SK-N-SH (cell line): ENCODE measurements around the gene TCL1B.

Experiments used
- CTCF ChIP-seq: fragments of 200-600 bp; sonication (generic); IDR thresholded peaks from 2 replicates; pipeline ENCODE4 v1.6.1; 2017; ENCODE audit warnings: antibody characterized with exemption, mild to moderate bottlenecking, moderate library complexity
- SIN3A ChIP-seq: IDR thresholded peaks from 2 replicates; pipeline ENCODE4 v1.6.1; 2012; ENCODE audit warnings: low read depth, mild to moderate bottlenecking, low read length, moderate library complexity, borderline replicate concordance
- TAF1 ChIP-seq: IDR thresholded peaks from 2 replicates; pipeline ENCODE4 v1.6.1; 2012; ENCODE audit warnings: low read depth, mild to moderate bottlenecking, low read length, moderate library complexity, borderline replicate concordance

GRCh38 chr14:95689441-95689840, 3.2 kb downstream of the TCL1B start:
- TF ChIP-seq SIN3A, result no peak
- no peak for TF ChIP-seq TAF1
- no peak for TF ChIP-seq CTCF
